ENCODE data around the gene DICER1.

- TF ChIP-seq CTCF (IDR thresholded peaks at IDR 0.05) = no peak
- TF ChIP-seq EP300 (IDR thresholded peaks at IDR 0.05) = no peak
Observed at GRCh38 chr14:95197551-95197950, 40.2 kb upstream of the DICER1 start.
